Karpas-422 (cell line): Measurements from ENCODE around the gene PPFIBP2. TPM values are rescaled to one million over a fixed set of nuclear protein-coding genes. Genes with fewer than 3 reads are reported as not detected.

Source experiments
- total RNA-seq: library from RNA; depleted of rRNA; stranded (reverse); fragments of >200 nt; shearing (Covaris generic); gene quantifications from 2 replicates; pipeline ENCODE4 v1.2.3, GENCODE V29; 2014; ENCODE audit warnings: low replicate concordance; rRNA removed

Gene PPFIBP2
- total RNA-seq, 1 experiment from 2014 or later, result 36.5 TPM

Other genes with a start within 250 kb of the PPFIBP2 start
- gene OLFML1, start 28.5 kb upstream of the PPFIBP2 start, total RNA-seq, result not detected in 2 replicates
- not detected in 2 replicates for gene CYB5R2, start 159.5 kb downstream of the PPFIBP2 start, total RNA-seq
- not detected in 2 replicates for gene OVCH2, start 192.5 kb downstream of the PPFIBP2 start, total RNA-seq